ENCODE measurements around the gene TAAR2.
"Not testable (repeated sequence)": the region's sequence is repeated elsewhere in the genome, so short reads cannot be mapped to it uniquely, and the experiment has no call there.

Gene TAAR2

GRCh38 chr6:132648828-132649227 lies 24.8 kb upstream of the TAAR2 start:
- ChIA-PET CTCF (no interaction called here), POLR2A (no interaction called here)
- no peak for TF ChIP-seq CTCF (IDR thresholded peaks at IDR 0.05; ENCODE audit: insufficient read depth, low read length, missing control alignments)
- DNase-seq (ENCODE audit: low read depth, low spot score): no peak
- no peak overlapping the region for H3K4me3 ChIP-seq (ENCODE audit: low read depth, low read length)

- DNase-seq (ENCODE audit: low read depth, low spot score): no peak
- H3K4me3 ChIP-seq (ENCODE audit: low read depth, low read length): no peak overlapping the region
- ChIA-PET CTCF (no interaction called here), POLR2A (no interaction called here)
- TF ChIP-seq CTCF (IDR thresholded peaks at IDR 0.05; ENCODE audit: insufficient read depth, low read length, missing control alignments): no peak
Measured at GRCh38 chr6:132648356-132648755, 24.3 kb upstream of the TAAR2 start.

DNA sequence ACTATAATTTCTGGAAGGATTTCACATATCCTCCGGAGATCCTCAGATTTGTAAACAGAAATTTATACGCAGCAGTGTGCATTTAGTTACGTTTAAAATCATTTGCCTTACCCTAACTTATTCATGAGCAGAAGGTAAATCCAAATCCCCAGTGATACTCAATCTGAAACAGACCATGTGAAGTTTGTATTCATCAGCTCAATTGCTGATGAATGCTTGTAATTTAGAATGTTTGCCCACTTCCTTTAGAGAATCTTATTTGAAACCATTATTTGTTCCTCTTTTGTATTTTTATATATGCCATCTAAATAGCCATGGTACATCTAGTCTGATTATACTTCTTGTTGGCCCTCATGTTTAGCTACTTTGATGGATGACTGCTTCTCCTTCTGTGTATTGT lies 19.5 kb upstream of the TAAR2 start:
- no peak overlapping the region for H3K4me3 ChIP-seq (ENCODE audit: low read depth, low read length)
- DNase-seq (ENCODE audit: low read depth, low spot score): no peak
- CTCF ChIA-PET: interaction anchor here (1.3 kb wide), 1 partner anchor 27 kb away, joined by 3 read pairs; no protein-coding TSS in a partner anchor
- TF ChIP-seq CTCF (IDR thresholded peaks at IDR 0.05; ENCODE audit: insufficient read depth, low read length, missing control alignments): no peak
- POLR2A ChIA-PET: no interaction called here

DNA sequence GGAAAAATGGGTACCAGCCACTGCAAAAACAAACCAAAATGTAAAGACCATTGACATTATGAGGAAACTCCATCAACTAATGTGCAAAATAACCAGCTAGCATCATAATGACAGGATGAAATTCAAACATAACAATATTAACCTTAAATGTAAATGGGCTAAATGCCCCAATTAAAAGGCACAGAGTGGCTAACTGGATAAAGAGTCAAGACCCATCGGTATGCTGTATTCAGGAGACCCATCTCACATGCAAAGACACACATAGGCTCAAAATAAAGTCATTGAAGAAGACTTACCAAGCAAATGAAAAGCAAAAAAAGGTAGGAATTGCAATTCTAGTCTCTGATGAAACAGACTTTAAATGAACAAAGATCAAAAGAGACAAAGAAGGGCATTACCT lies 13.1 kb upstream of the TAAR2 start:
- POLR2A ChIA-PET; H3K4me3 ChIP-seq (ENCODE audit: low read depth, low read length); CTCF ChIA-PET; DNase-seq (ENCODE audit: low read depth, low spot score): not testable (repeated sequence)

DNA sequence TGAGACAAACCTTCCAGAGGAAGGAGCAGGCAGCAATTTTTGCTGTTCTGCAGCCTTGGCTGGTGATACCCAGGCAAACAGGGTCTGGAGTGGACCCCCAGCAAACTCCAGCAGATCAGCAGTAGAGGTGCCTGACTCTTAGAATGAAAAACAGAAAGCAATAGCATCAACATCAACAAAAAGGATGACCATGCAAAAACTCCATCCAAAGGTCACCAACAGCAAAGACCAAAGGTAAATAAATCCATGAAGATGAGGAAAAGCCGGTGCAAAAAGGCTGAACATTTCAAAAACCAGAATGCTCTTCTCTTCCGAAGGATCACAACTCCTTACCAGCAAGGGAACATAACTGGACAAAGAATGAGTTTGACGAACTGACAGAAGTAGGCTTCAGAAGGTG lies 11.8 kb upstream of the TAAR2 start:
- H3K4me3 ChIP-seq (ENCODE audit: low read depth, low read length); CTCF ChIA-PET; POLR2A ChIA-PET; DNase-seq (ENCODE audit: low read depth, low spot score): not testable (repeated sequence)

GRCh38 chr6:132635288-132635687 lies 11.2 kb upstream of the TAAR2 start:
- H3K4me3 ChIP-seq (ENCODE audit: low read depth, low read length); POLR2A ChIA-PET: not testable (repeated sequence)
- CTCF ChIA-PET: interaction anchor here (1.5 kb wide), 1 partner anchor 195 kb away, joined by 4 read pairs; no protein-coding TSS in a partner anchor

GRCh38 chr6:132634796-132635195 lies 10.7 kb upstream of the TAAR2 start:
- no peak for TF ChIP-seq CTCF (IDR thresholded peaks at IDR 0.05; ENCODE audit: insufficient read depth, low read length, missing control alignments)
- no peak for DNase-seq (ENCODE audit: low read depth, low spot score)
- H3K4me3 ChIP-seq (ENCODE audit: low read depth, low read length): no peak overlapping the region
- CTCF ChIA-PET: interaction anchor here (1.5 kb wide), 1 partner anchor 196 kb away, joined by 4 read pairs; no protein-coding TSS in a partner anchor
- POLR2A ChIA-PET: no interaction called here

More at GRCh38 chr6:132635288-132635687, 11.2 kb upstream of the TAAR2 start:
- DNase-seq (ENCODE audit: low read depth, low spot score): not testable (repeated sequence)

DNA sequence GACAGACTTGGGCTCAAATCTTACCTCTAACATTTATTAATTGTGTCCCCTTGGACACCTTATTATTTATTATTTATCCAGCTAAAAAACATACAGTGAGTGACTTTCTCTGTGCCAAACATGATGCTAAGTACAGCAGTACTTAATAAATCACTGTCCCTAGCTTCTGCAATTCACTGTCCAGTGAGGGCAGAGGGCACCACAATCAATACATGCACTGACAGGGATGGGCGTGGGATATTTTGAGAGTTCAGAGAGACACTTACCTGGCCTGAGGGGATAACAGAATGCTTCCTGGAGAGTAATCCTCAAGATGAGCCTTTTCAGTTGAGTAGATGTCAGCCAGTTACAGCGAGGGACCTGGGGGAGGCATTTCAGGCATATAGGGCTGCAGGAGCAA lies 9.3 kb upstream of the TAAR2 start:
- ChIA-PET CTCF (no interaction called here), POLR2A (no interaction called here)
- no peak overlapping the region for H3K4me3 ChIP-seq (ENCODE audit: low read depth, low read length)
- DNase-seq (ENCODE audit: low read depth, low spot score): no peak
- TF ChIP-seq CTCF (IDR thresholded peaks at IDR 0.05; ENCODE audit: insufficient read depth, low read length, missing control alignments): no peak

Measured in AG04449 (cell line).